ENCODE measurements around the gene KIF4B.

KIF4B gene

DNA sequence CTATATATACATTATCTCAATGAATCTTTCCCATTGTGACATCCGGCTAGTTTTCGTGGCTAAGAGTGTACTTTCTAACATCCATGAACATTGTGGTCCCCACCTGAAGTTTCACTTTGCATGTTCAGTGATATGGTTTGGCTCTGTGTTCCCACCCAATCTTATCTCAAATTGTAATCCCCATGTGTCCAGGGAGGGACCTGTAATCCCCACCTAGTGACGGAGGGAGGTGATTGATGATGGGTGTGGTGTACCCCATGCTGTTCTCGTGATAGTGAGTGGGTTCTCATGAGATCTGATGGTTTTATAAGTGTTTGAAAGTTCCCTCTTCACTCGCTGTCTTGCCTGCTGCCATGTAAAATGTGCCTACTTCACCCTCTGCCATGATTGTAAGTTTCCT lies 44.6 kb upstream of the KIF4B start:
- no peak overlapping the region for H3K4ac ChIP-seq (ENCODE audit: low read depth, low read length)
- H3K18ac ChIP-seq (ENCODE audit: low read length) = no peak overlapping the region
- H3K9me3 ChIP-seq (ENCODE audit: insufficient read depth, low read depth, low read length) = no peaks in the 10 kb centered on the region
- H4K8ac ChIP-seq (ENCODE audit: low read depth, low read length) = no peak overlapping the region
- no peak overlapping the region for H2BK5ac ChIP-seq (ENCODE audit: low read depth, low read length, poor library complexity)
- H3K14ac ChIP-seq (ENCODE audit: low read length) = no peak overlapping the region
- H2AFZ ChIP-seq (ENCODE audit: insufficient read depth, low read length, poor library complexity) = no peak overlapping the region
- no peak overlapping the region for H3K27ac ChIP-seq (ENCODE audit: low read depth, low read length)
- no peak for DNase-seq
- H4K91ac ChIP-seq (ENCODE audit: low read depth, low read length) = no peak overlapping the region
- H3K27me3 ChIP-seq (ENCODE audit: insufficient read depth, low read length) = no peaks in the 10 kb centered on the region
- H4K12ac ChIP-seq (ENCODE audit: low read depth, low read length) = no peak overlapping the region
- H3K4me3 ChIP-seq (ENCODE audit: low read depth, low read length) = no peak overlapping the region
- no peaks in the 10 kb centered on the region for H3K4me1 ChIP-seq (ENCODE audit: control insufficient read depth in 1 of 2, insufficient read depth in 2 of 2, low read length in 2 of 2)
- no peak overlapping the region for H3K9ac ChIP-seq (ENCODE audit: low read length)
- no peaks in the 10 kb centered on the region for H3K79me2 ChIP-seq (ENCODE audit: control insufficient read depth, insufficient read depth, low read length, poor library complexity)
- H3K4me2 ChIP-seq (ENCODE audit: low read length) = no peak overlapping the region
- no peak overlapping the region for H3K23ac ChIP-seq (ENCODE audit: low read length)
- H2AK5ac ChIP-seq (ENCODE audit: low read length) = no peak overlapping the region
- H3K79me1 ChIP-seq (ENCODE audit: low read length) = no peaks in the 10 kb centered on the region
- WGBS (ENCODE audit: extremely low coverage, insufficient coverage, insufficient read length) = no CpG with 5 or more reads among the region's 5 CpGs
- peaks cover 3% of the 10 kb centered on the region in 2 experiments for H3K36me3 ChIP-seq (ENCODE audit: control insufficient read depth in 1 of 2, insufficient read depth in 2 of 2, low read length in 2 of 2)
- H2BK12ac ChIP-seq (ENCODE audit: low read length) = no peak overlapping the region
- no peak overlapping the region for H2BK120ac ChIP-seq (ENCODE audit: insufficient read depth, low read length, poor library complexity)

DNA sequence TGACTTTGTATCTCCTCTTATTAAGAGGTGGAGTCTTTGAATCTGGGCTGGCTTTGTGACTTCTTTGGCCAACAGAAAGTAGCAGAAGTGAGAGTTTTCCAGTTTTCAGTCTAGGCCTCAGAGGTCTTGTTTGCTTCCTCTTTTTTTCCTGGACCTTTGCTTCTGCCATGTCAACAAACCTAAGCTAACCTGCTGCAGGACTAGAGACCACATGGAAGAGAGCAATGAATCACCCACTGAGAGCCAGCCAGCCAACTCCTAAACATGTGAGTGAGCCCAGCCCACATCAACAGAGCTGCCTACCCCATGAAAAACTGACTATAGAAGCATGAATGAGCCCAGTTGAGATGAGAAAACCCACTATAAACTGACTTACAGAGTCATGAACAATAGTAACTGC lies 42.8 kb upstream of the KIF4B start:
- no peak overlapping the region for H2AK5ac ChIP-seq (ENCODE audit: low read length)
- DNase-seq = no peak
- no peaks in the 10 kb centered on the region for H3K79me1 ChIP-seq (ENCODE audit: low read length)
- H3K23ac ChIP-seq (ENCODE audit: low read length) = no peak overlapping the region
- H4K8ac ChIP-seq (ENCODE audit: low read depth, low read length) = no peak overlapping the region
- no peaks in the 10 kb centered on the region for H3K9me3 ChIP-seq (ENCODE audit: insufficient read depth, low read depth, low read length)
- peaks cover 3% of the 10 kb centered on the region in 2 experiments for H3K36me3 ChIP-seq (ENCODE audit: control insufficient read depth in 1 of 2, insufficient read depth in 2 of 2, low read length in 2 of 2)
- no peak overlapping the region for H4K12ac ChIP-seq (ENCODE audit: low read depth, low read length)
- no peak overlapping the region for H3K4ac ChIP-seq (ENCODE audit: low read depth, low read length)
- H2BK12ac ChIP-seq (ENCODE audit: low read length) = no peak overlapping the region
- H2BK5ac ChIP-seq (ENCODE audit: low read depth, low read length, poor library complexity) = no peak overlapping the region
- no peak overlapping the region for H2AFZ ChIP-seq (ENCODE audit: insufficient read depth, low read length, poor library complexity)
- H3K4me1 ChIP-seq (ENCODE audit: control insufficient read depth in 1 of 2, insufficient read depth in 2 of 2, low read length in 2 of 2) = no peaks in the 10 kb centered on the region
- no peak overlapping the region for H3K4me3 ChIP-seq (ENCODE audit: low read depth, low read length)
- H3K14ac ChIP-seq (ENCODE audit: low read length) = no peak overlapping the region
- H3K27ac ChIP-seq (ENCODE audit: low read depth, low read length) = no peak overlapping the region
- no peak overlapping the region for H4K91ac ChIP-seq (ENCODE audit: low read depth, low read length)
- H3K4me2 ChIP-seq (ENCODE audit: low read length) = no peak overlapping the region
- no peaks in the 10 kb centered on the region for H3K79me2 ChIP-seq (ENCODE audit: control insufficient read depth, insufficient read depth, low read length, poor library complexity)
- no peaks in the 10 kb centered on the region for H3K27me3 ChIP-seq (ENCODE audit: insufficient read depth, low read length)
- H3K9ac ChIP-seq (ENCODE audit: low read length) = no peak overlapping the region
- H2BK120ac ChIP-seq (ENCODE audit: insufficient read depth, low read length, poor library complexity) = no peak overlapping the region
- no peak overlapping the region for H3K18ac ChIP-seq (ENCODE audit: low read length)

DNA sequence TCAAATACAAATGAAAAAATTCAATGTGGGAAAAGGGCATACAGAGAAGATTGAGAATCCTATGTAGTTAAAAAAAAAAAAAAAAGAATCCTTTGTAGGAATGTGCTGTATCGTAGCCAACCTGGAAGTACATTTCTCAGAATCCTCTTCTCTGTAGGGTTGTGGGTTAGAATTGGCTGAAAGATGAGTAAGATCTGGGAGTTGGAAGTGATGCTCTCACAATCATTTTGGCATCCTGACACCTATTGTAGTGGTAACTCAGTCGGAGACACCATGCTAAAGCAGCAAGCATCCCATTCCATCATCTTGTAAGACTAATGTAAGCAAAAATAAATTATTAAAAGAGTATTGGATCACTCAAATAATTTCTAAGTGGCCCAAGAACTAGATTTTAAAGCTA lies 42.1 kb upstream of the KIF4B start:
- H2AK5ac ChIP-seq (ENCODE audit: low read length) = no peak overlapping the region
- H3K18ac ChIP-seq (ENCODE audit: low read length) = no peak overlapping the region
- no peaks in the 10 kb centered on the region for H3K4me1 ChIP-seq (ENCODE audit: control insufficient read depth in 1 of 2, insufficient read depth in 2 of 2, low read length in 2 of 2)
- H3K23ac ChIP-seq (ENCODE audit: low read length) = no peak overlapping the region
- no peak overlapping the region for H2BK12ac ChIP-seq (ENCODE audit: low read length)
- H3K4ac ChIP-seq (ENCODE audit: low read depth, low read length) = no peak overlapping the region
- WGBS (ENCODE audit: extremely low coverage, insufficient coverage, insufficient read length) = no CpG with 5 or more reads among the region's 2 CpGs
- DNase-seq = no peak
- H2BK120ac ChIP-seq (ENCODE audit: insufficient read depth, low read length, poor library complexity) = no peak overlapping the region
- H3K14ac ChIP-seq (ENCODE audit: low read length) = no peak overlapping the region
- H3K27ac ChIP-seq (ENCODE audit: low read depth, low read length) = no peak overlapping the region
- no peak overlapping the region for H3K4me2 ChIP-seq (ENCODE audit: low read length)
- H3K9ac ChIP-seq (ENCODE audit: low read length) = no peak overlapping the region
- H3K79me2 ChIP-seq (ENCODE audit: control insufficient read depth, insufficient read depth, low read length, poor library complexity) = no peaks in the 10 kb centered on the region
- no peaks in the 10 kb centered on the region for H3K79me1 ChIP-seq (ENCODE audit: low read length)
- H4K8ac ChIP-seq (ENCODE audit: low read depth, low read length) = no peak overlapping the region
- H3K27me3 ChIP-seq (ENCODE audit: insufficient read depth, low read length) = no peaks in the 10 kb centered on the region
- no peak overlapping the region for H4K91ac ChIP-seq (ENCODE audit: low read depth, low read length)
- H2AFZ ChIP-seq (ENCODE audit: insufficient read depth, low read length, poor library complexity) = no peak overlapping the region
- peaks cover 2 to 3% of the 10 kb centered on the region in 2 experiments for H3K36me3 ChIP-seq (ENCODE audit: control insufficient read depth in 1 of 2, insufficient read depth in 2 of 2, low read length in 2 of 2)
- no peak overlapping the region for H2BK5ac ChIP-seq (ENCODE audit: low read depth, low read length, poor library complexity)
- no peaks in the 10 kb centered on the region for H3K9me3 ChIP-seq (ENCODE audit: insufficient read depth, low read depth, low read length)
- H3K4me3 ChIP-seq (ENCODE audit: low read depth, low read length) = no peak overlapping the region
- no peak overlapping the region for H4K12ac ChIP-seq (ENCODE audit: low read depth, low read length)

DNA sequence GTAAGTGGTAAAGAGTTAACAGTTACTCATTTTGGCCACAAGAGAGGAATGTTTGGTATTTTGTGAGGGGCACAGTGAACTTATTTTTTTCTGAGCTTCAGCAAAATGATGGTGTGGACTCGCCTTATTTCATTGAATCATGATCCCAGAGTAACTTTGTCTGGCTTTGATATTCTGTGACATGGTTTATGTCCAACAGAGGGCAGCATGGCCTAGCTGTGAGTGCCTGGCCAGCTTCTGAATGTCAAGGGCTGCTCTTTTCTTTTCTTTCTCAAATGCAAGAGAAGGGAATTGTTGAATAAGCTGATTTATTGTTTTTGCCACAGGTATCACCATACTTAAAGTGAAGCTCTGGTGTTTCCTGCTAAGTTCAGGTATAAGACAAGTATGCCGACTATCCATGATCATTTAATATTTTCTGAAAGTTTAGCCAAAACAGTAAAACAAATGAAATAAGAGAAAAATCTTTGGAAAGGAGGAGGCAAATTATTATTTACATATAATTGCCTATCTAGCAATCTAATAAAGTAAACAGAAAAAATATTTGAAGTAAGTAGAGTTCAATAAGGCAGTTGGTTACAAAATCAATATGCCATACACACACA lies 41.0 kb upstream of the KIF4B start:
- no CpG with 5 or more reads among the region's 2 CpGs for WGBS (ENCODE audit: extremely low coverage, insufficient coverage, insufficient read length)
- no peaks in the 10 kb centered on the region for H3K79me1 ChIP-seq (ENCODE audit: low read length)
- H3K14ac ChIP-seq (ENCODE audit: low read length) = no peak overlapping the region
- H2BK12ac ChIP-seq (ENCODE audit: low read length) = no peak overlapping the region
- no peak overlapping the region for H4K12ac ChIP-seq (ENCODE audit: low read depth, low read length)
- no peak overlapping the region for H2BK5ac ChIP-seq (ENCODE audit: low read depth, low read length, poor library complexity)
- H2BK120ac ChIP-seq (ENCODE audit: insufficient read depth, low read length, poor library complexity) = no peak overlapping the region
- H3K4me2 ChIP-seq (ENCODE audit: low read length) = no peak overlapping the region
- no peaks in the 10 kb centered on the region for H3K4me1 ChIP-seq (ENCODE audit: control insufficient read depth in 1 of 2, insufficient read depth in 2 of 2, low read length in 2 of 2)
- H2AK5ac ChIP-seq (ENCODE audit: low read length) = no peak overlapping the region
- no peak overlapping the region for H4K91ac ChIP-seq (ENCODE audit: low read depth, low read length)
- no peak overlapping the region for H3K27ac ChIP-seq (ENCODE audit: low read depth, low read length)
- H3K27me3 ChIP-seq (ENCODE audit: insufficient read depth, low read length) = no peaks in the 10 kb centered on the region
- H3K79me2 ChIP-seq (ENCODE audit: control insufficient read depth, insufficient read depth, low read length, poor library complexity) = no peaks in the 10 kb centered on the region
- H3K23ac ChIP-seq (ENCODE audit: low read length) = no peak overlapping the region
- peak; percentile 23 to 60 for DNase-seq
- H3K18ac ChIP-seq (ENCODE audit: low read length) = no peak overlapping the region
- no peak overlapping the region for H2AFZ ChIP-seq (ENCODE audit: insufficient read depth, low read length, poor library complexity)
- no peak overlapping the region for H3K9ac ChIP-seq (ENCODE audit: low read length)
- H3K36me3 ChIP-seq (ENCODE audit: control insufficient read depth in 1 of 2, insufficient read depth in 2 of 2, low read length in 2 of 2) = peaks cover 0 to 3% of the 10 kb centered on the region in 2 experiments
- no peaks in the 10 kb centered on the region for H3K9me3 ChIP-seq (ENCODE audit: insufficient read depth, low read depth, low read length)
- no peak overlapping the region for H4K8ac ChIP-seq (ENCODE audit: low read depth, low read length)
- H3K4me3 ChIP-seq (ENCODE audit: low read depth, low read length) = no peak overlapping the region
- no peak overlapping the region for H3K4ac ChIP-seq (ENCODE audit: low read depth, low read length)

All from trophoblast cell (in vitro differentiated cells and primary cell).